ENCODE data around the gene PHACTR1. TPM values are rescaled to one million over a fixed set of nuclear protein-coding genes. Genes with fewer than 3 reads are reported as not detected.

Gene PHACTR1
- total and polyA plus RNA-seq, 4 donors: 0.31 to 1.5 (median 0.79) TPM

GRCh38 chr6:13188306-13188705 is 471.7 kb downstream of the PHACTR1 start:
- 81% methylated on average over 3 of the region's 3 CpGs for WGBS
- Histone ChIP-seq H3K9ac (ENCODE audit: low read depth in 1 of 2, low read length in 2 of 2) (no peak overlapping the region), H3K27ac (ENCODE audit: low read depth in 1 of 2, low read length in 2 of 2) (no peak overlapping the region), H3K27me3 (ENCODE audit: control insufficient read depth in 4 of 4, insufficient read depth in 4 of 4, low read length in 3 of 4) (peaks cover 0 to 2% (median 0%) of the 10 kb centered on the region in 4 donors), H3K36me3 (ENCODE audit: control insufficient read depth in 4 of 4, insufficient read depth in 3 of 4, low read depth in 1 of 4, low read length in 3 of 4) (no peaks in the 10 kb centered on the region), H3K4me1 (ENCODE audit: control insufficient read depth in 4 of 4, insufficient read depth in 4 of 4, low read length in 3 of 4) (no peaks in the 10 kb centered on the region), H3K4me3 (ENCODE audit: low read depth in 1 of 3, low read length in 3 of 3) (no peak overlapping the region), H3K9me3 (ENCODE audit: control insufficient read depth in 4 of 4, low read length in 3 of 4) (no peaks in the 10 kb centered on the region)
- no peak for DNase-seq (ENCODE audit: low spot score)
- TF ChIP-seq HNF4G (IDR thresholded peaks at IDR 0.05) (no peak), ZBTB33 (IDR thresholded peaks at IDR 0.05) (no peak), JUND (IDR thresholded peaks at IDR 0.05) (no peak), TAF1 (conservative IDR thresholded peaks at IDR 0.05) (no peak), YY1 (IDR thresholded peaks at IDR 0.05) (no peak), RAD21 (IDR thresholded peaks at IDR 0.05) (no peak), RXRA (IDR thresholded peaks at IDR 0.05) (no peak), MAX (IDR thresholded peaks at IDR 0.05) (no peak), NR2F2 (IDR thresholded peaks at IDR 0.05) (no peak), REST (IDR thresholded peaks at IDR 0.05) (no peak), CTCF (IDR thresholded peaks at IDR 0.05; ENCODE audit: low read depth, low read length, missing input control) (no peak), EGR1 (IDR thresholded peaks at IDR 0.05; ENCODE audit: low read depth in 2 of 2) (no peak), HNF4A (conservative IDR thresholded peaks at IDR 0.05) (no peak), GABPA (IDR thresholded peaks at IDR 0.05 in 1 of 2, conservative IDR thresholded peaks at IDR 0.05 in 1 of 2) (no peak), FOXA2 (IDR thresholded peaks at IDR 0.05) (no peak)
- TF ChIP-seq, protein P1, sequence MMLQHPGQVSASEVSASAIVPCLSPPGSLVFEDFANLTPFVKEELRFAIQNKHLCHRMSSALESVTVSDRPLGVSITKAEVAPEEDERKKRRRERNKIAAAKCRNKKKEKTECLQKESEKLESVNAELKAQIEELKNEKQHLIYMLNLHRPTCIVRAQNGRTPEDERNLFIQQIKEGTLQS (IDR thresholded peaks at IDR 0.05): no peak

- Histone ChIP-seq H3K9me3 (ENCODE audit: control insufficient read depth in 4 of 4, low read length in 3 of 4) (no peaks in the 10 kb centered on the region), H3K27me3 (ENCODE audit: control insufficient read depth in 4 of 4, insufficient read depth in 4 of 4, low read length in 3 of 4) (no peaks in the 10 kb centered on the region), H3K4me1 (ENCODE audit: control insufficient read depth in 4 of 4, insufficient read depth in 4 of 4, low read length in 3 of 4) (no peaks in the 10 kb centered on the region), H3K27ac (ENCODE audit: low read depth in 1 of 2, low read length in 2 of 2) (no peak overlapping the region), H3K9ac (ENCODE audit: low read depth in 1 of 2, low read length in 2 of 2) (no peak overlapping the region), H3K36me3 (ENCODE audit: control insufficient read depth in 4 of 4, insufficient read depth in 3 of 4, low read depth in 1 of 4, low read length in 3 of 4) (no peaks in the 10 kb centered on the region), H3K4me3 (ENCODE audit: low read depth in 1 of 3, low read length in 3 of 3) (no peak overlapping the region)
- 89% methylated on average over 6 of the region's 6 CpGs for WGBS
- no peak for DNase-seq (ENCODE audit: low spot score)
- TF ChIP-seq YY1 (IDR thresholded peaks at IDR 0.05) (no peak), GABPA (IDR thresholded peaks at IDR 0.05 in 1 of 2, conservative IDR thresholded peaks at IDR 0.05 in 1 of 2) (no peak)
Measured at GRCh38 chr6:13189710-13190109, 473.1 kb downstream of the PHACTR1 start.

Measured in liver (tissue), 9 donors.